GM18502 (cell line): ENCODE data around the gene DTNB.
"Not testable (repeated sequence)": the region's sequence is repeated elsewhere in the genome, so short reads cannot be mapped to it uniquely, and the experiment has no call there.

ENCODE experiments used
- ATAC-seq: cut with Tn5 transposase; IDR thresholded peaks from one replicate; pipeline ENCODE4 v1.9.1; 2021; ENCODE audit warnings: mild to moderate bottlenecking; ENCODE audit not compliant: unreplicated experiment, poor library complexity

DTNB gene

GRCh38 chr2:25673300-25674076, at the start of gene DTNB:
Gene DTNB (minus strand): TSS chr2:25673577. CDS start chr2:25652660, 20,917 bp downstream.
- ATAC-seq, result peak; percentile 72

GRCh38 chr2:25722224-25722623, 48.8 kb upstream of the DTNB start:
- ATAC-seq, result no peak

GRCh38 chr2:25720575-25720974, 47.2 kb upstream of the DTNB start:
- ATAC-seq, result no peak

GRCh38 chr2:25714740-25715139, 41.4 kb upstream of the DTNB start:
- no peak for ATAC-seq

GRCh38 chr2:25712455-25712854, 39.1 kb upstream of the DTNB start:
- no peak for ATAC-seq

- no peak for ATAC-seq
These were observed 38.4 kb upstream of the DTNB start for GRCh38 chr2:25711675-25712354.

GRCh38 chr2:25710750-25711149, 37.4 kb upstream of the DTNB start:
- ATAC-seq, result no peak

GRCh38 chr2:25709349-25709748, 36.0 kb upstream of the DTNB start:
- no peak for ATAC-seq

GRCh38 chr2:25707927-25708590, 34.7 kb upstream of the DTNB start:
- no peak for ATAC-seq

GRCh38 chr2:25705575-25705974, 32.2 kb upstream of the DTNB start:
- ATAC-seq, result not testable (repeated sequence)

- ATAC-seq, result no peak
These were observed 28.4 kb upstream of the DTNB start for GRCh38 chr2:25701801-25702200.

GRCh38 chr2:25700221-25700660, 26.9 kb upstream of the DTNB start:
- no peak for ATAC-seq

GRCh38 chr2:25699216-25699615, 25.8 kb upstream of the DTNB start:
- ATAC-seq, result no peak

GRCh38 chr2:25698752-25699151, 25.4 kb upstream of the DTNB start:
- no peak for ATAC-seq

GRCh38 chr2:25697559-25698341, 24.4 kb upstream of the DTNB start:
- no peak for ATAC-seq

GRCh38 chr2:25692737-25693445, 19.5 kb upstream of the DTNB start:
- no peak for ATAC-seq

- no peak for ATAC-seq
These were observed 18.8 kb upstream of the DTNB start for GRCh38 chr2:25692143-25692542.

- ATAC-seq, result no peak
These were observed 16.7 kb upstream of the DTNB start for GRCh38 chr2:25690058-25690457.

- ATAC-seq, result no peak
These were observed 14.9 kb upstream of the DTNB start for GRCh38 chr2:25688236-25688635.

- ATAC-seq, result no peak
These were observed 12.4 kb upstream of the DTNB start for GRCh38 chr2:25685741-25686140.
